Astrocyte of the cerebellum (primary cell): ENCODE results near the gene XPOT.

Experiments
- DNase-seq: peaks from one replicate; pipeline ENCODE4 v3.0.0-alpha.2; 2011; ENCODE audit warnings: low read depth
- H3K4me3 ChIP-seq: 2 replicates; pipeline ENCODE4 v1.5.1; 2011; ENCODE audit warnings: mild to moderate bottlenecking, low read depth, low read length, moderate library complexity
- CTCF ChIP-seq: IDR thresholded peaks from 2 replicates; pipeline ENCODE4 v1.5.1; 2012; ENCODE audit warnings: low read length, low read depth, moderate library complexity, mild to moderate bottlenecking; ENCODE audit errors: missing control alignments
- in situ Hi-C: cut with HindIII; loops from 2 replicates; pipeline ENCODE4 v1.10.0; 2017; ENCODE audit warnings: low sequenced_read_pairs

XPOT gene

GRCh38 chr12:64493513-64493912, 89.3 kb downstream of the XPOT start:
- no peak for TF ChIP-seq CTCF
- no peak for DNase-seq
- in situ Hi-C loops = no loop called here
- no peak overlapping the region for H3K4me3 ChIP-seq

DNA sequence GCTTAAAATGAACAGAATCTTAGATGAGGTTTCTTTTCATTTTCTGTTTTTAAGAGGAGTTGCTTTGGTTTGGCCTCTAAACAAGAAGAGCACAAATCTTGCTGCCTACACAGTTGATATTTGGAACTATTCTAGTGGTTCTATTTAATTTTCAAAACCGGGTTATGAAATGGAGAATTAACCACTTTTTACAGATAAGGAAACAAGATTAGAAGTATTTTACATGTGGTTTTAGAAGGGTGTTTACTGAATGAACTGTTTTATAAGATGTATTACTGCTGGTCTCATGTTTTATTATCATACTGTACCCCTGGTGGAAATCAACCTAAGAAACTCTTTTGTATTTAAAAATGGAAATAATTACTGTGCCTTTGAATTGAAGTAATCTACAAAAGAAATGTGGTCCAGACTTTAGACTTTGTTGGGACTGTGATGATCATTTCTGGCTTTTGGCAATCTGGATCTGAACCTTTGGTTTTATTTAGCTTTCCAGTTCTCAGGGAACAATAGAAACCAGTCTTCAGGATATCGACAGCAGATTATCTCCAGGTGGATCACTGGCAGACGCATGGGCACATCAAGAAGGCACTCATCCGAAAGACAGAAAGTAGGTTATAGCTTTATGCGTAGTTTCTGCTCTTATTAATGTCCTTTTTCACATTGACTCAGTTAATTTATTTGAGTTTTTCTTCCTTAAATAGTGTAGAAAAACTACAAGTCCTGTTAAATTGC, 91.0 kb downstream of the XPOT start:
- no peak for DNase-seq
- TF ChIP-seq CTCF = no peak
- in situ Hi-C loops = no loop called here
- no peak overlapping the region for H3K4me3 ChIP-seq

GRCh38 chr12:64496839-64497400, 92.7 kb downstream of the XPOT start:
- no peak for DNase-seq
- in situ Hi-C loops = no loop called here
- no peak overlapping the region for H3K4me3 ChIP-seq
- TF ChIP-seq CTCF = no peak

GRCh38 chr12:64497484-64497883, 93.3 kb downstream of the XPOT start:
- H3K4me3 ChIP-seq = no peak overlapping the region
- no peak for TF ChIP-seq CTCF
- in situ Hi-C loops = no loop called here
- DNase-seq = no peak

- in situ Hi-C loops = no loop called here
- no peak overlapping the region for H3K4me3 ChIP-seq
- DNase-seq = no peak
- no peak for TF ChIP-seq CTCF
Observed at GRCh38 chr12:64497903-64498302, 93.7 kb downstream of the XPOT start.

DNA sequence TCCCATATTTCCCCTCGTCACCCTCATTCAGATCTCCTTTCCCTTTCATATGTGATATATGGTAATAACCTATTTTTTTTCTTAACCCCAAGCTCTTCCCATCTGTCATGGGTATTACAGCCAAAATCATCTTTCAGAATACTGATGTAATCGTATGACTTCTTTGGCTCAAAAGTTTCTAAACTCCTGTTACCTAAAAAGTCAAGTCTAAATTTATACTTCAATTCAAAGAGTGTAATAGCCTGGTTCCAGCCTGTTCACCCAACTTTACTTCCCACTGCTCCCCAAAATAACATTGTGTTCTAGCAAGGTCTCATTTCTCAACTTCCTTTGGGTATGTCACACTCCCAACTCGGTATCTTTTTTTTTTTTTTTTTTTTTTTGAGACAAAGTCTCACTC, 96.2 kb downstream of the XPOT start:
- TF ChIP-seq CTCF = no peak
- in situ Hi-C loops = no loop called here

More for the DNA sequence above, 96.2 kb downstream of the XPOT start:
- no peak overlapping the region for H3K4me3 ChIP-seq
- DNase-seq = no peak
